Adrenal gland (tissue), 5 donors: ENCODE data around the gene NUDT2.

Experiments
- CTCF ChIP-seq, 6 experiments: fragments of 450-650 bp in 4 of 6; fragments of 200-600 bp in 2 of 6; sonication (generic) in 1 of 6; IDR thresholded peaks; 1 replicate in 5 of 6; 2 replicates in 1 of 6; pipeline versions ENCODE4 v1.5.1 to v1.8.0; 2016 to 2021; ENCODE audit warnings: antibody characterized with exemption in 6 of 6, mild to moderate bottlenecking in 2 of 6, moderate library complexity in 1 of 6
- POLR2A ChIP-seq, 2 donors: fragments of 450-650 bp; IDR thresholded peaks; one replicate each; pipeline ENCODE4 v1.6.1; 2017; ENCODE audit warnings: antibody characterized with exemption in 2 of 2, mild to moderate bottlenecking in 2 of 2, moderate library complexity in 1 of 2
- donor health status: DM: no; HTN: no; CAD: no.

DNA sequence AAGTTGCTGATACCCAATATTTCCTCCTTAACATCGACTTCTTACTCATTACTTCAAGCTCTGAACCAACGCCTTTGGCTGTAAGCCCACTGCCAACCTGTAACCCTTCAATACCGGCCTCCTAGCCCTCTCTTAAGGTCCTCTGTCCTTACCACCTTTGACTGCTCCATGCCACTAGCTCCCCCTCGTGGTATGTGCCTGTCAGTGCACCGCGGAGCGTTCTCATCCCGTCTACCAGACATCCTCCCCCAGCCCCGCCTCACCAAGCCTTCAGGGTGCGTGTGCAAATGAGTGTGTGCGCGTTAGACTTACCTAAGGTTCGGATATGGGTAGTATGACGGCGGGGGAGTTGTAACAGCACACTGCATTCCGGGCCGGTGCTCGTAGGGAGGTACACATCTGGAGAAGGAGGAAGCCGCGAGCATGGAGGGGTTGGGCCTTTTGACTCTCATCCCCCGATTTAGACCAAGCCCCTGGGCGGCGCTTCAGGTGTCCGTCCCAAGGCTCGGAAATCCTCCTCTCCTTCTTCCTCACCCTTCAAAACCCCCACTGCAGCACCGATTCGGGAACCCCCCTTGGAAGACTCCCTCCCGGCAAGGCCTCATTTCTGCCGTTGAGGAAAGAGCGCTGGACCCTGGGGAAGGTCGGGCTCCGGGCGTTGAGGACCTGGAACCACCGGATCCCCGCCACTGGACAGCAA lies 50.1 kb downstream of the NUDT2 start:
- TF ChIP-seq CTCF (IDR thresholded peaks at IDR 0.05) (peak; percentile 95 to 99 (median 98)), POLR2A (IDR thresholded peaks at IDR 0.05) (no peak)
